ENCODE data around the gene RALGPS1.

Gene RALGPS1

GRCh38 chr9:127237801-127238200, 323.2 kb downstream of the RALGPS1 start:
- DNase-seq (ENCODE audit: low read depth) = no peak
- TF ChIP-seq, protein P1, sequence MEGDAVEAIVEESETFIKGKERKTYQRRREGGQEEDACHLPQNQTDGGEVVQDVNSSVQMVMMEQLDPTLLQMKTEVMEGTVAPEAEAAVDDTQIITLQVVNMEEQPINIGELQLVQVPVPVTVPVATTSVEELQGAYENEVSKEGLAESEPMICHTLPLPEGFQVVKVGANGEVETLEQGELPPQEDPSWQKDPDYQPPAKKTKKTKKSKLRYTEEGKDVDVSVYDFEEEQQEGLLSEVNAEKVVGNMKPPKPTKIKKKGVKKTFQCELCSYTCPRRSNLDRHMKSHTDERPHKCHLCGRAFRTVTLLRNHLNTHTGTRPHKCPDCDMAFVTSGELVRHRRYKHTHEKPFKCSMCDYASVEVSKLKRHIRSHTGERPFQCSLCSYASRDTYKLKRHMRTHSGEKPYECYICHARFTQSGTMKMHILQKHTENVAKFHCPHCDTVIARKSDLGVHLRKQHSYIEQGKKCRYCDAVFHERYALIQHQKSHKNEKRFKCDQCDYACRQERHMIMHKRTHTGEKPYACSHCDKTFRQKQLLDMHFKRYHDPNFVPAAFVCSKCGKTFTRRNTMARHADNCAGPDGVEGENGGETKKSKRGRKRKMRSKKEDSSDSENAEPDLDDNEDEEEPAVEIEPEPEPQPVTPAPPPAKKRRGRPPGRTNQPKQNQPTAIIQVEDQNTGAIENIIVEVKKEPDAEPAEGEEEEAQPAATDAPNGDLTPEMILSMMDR (conservative IDR thresholded peaks at IDR 0.05; ENCODE audit: low read depth, low read length) = no peak
- H3K4me3 ChIP-seq (ENCODE audit: low read length) = no peak overlapping the region

DNA sequence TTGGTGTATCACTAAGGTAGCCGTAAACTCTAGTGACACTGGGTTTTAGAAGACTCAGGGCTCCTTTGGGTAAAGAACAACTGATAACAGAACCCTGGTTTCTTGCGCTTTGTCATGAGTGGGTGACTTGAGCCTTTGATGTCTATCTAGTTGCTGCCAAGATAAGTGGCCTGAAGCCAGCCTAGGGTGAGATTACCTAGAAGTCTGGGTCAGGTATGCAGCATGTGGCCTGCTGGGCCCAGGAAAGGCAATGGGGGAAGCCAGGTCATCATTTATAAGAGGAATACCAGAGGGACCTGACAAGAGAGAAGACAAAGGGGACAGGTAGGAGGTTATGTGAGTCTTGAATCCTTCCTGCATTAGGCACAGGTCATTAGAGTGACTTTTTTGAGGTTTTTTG, 326.8 kb downstream of the RALGPS1 start:
- TF ChIP-seq, protein P1 (conservative IDR thresholded peaks at IDR 0.05; ENCODE audit: low read depth, low read length) = no peak
- no peak for DNase-seq (ENCODE audit: low read depth)
- H3K4me3 ChIP-seq (ENCODE audit: low read length) = no peak overlapping the region

- TF ChIP-seq, protein P1 (conservative IDR thresholded peaks at IDR 0.05; ENCODE audit: low read depth, low read length) = no peak
- peak overlapping the region; percentile 82 for H3K4me3 ChIP-seq (ENCODE audit: low read length)
- peak; percentile 75 for DNase-seq (ENCODE audit: low read depth)
Measured at GRCh38 chr9:127244609-127245601, 330.3 kb downstream of the RALGPS1 start.

DNA sequence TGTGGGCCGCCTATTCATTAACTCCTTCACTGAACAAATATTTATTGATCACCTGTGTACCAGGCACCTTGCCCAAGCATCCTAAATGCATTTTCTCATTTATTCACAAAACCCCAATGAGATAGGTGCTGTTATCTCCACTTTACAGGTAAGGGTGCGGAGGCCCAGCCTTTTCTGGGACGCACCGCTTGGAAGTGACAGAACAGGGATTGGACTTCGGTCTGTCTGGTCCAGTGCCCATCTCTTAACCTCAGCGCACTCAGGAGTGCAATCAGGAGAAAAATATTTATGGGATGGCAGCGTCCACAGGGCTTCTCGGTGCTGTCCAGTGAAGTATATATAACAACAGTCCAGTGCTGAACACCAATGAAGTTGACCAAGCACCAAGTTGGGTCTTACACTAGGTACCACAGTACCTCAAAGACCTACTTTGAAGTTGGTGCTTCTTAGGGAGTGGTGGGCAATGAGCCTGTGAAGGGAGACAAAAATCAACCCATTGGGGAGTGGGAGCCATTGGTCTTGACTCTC, 331.1 kb downstream of the RALGPS1 start:
- TF ChIP-seq, protein P1 (conservative IDR thresholded peaks at IDR 0.05; ENCODE audit: low read depth, low read length) = no peak
- no peak for DNase-seq (ENCODE audit: low read depth)
- peak overlapping the region; percentile 82 for H3K4me3 ChIP-seq (ENCODE audit: low read length)

GRCh38 chr9:127248241-127248640, 333.7 kb downstream of the RALGPS1 start:
- H3K4me3 ChIP-seq (ENCODE audit: low read length) = no peak overlapping the region
- DNase-seq (ENCODE audit: low read depth) = no peak
- TF ChIP-seq, protein P1 (conservative IDR thresholded peaks at IDR 0.05; ENCODE audit: low read depth, low read length) = no peak

DNA sequence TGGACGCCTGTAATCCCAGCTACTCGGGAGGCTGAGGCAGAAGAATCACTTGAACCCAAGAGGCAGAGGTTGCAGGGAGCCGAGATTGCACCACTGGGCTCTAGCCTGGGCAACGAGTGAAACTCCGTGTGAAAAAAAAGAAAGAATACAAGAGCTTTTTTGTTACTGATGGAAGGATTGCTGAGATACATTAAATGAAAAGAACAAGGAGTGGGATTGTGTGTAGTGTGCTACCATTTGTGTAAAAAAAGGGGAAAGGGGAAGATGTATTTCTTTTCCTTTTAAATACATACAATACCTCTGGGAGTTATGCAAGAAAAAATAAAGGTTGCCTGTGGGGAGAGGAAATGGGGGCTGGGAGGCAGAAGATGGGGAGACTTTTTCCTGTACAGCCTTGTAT, 335.3 kb downstream of the RALGPS1 start:
- no peak for DNase-seq (ENCODE audit: low read depth)
- no peak overlapping the region for H3K4me3 ChIP-seq (ENCODE audit: low read length)
- TF ChIP-seq, protein P1 (conservative IDR thresholded peaks at IDR 0.05; ENCODE audit: low read depth, low read length) = no peak

All from retinal pigment epithelial cell (primary cell).